GM12878 (cell line): ENCODE results near the gene NPL. TPM values are rescaled to one million over a fixed set of nuclear protein-coding genes. Genes with fewer than 3 reads are reported as not detected.

Experiments used
- ATAC-seq: fragments of 200-7000 bp; cut with Tn5 transposase; 3 replicates; pipeline ENCODE4 v1.9.1; 2020; ENCODE audit warnings: mild to moderate bottlenecking, moderate library complexity
- BruUV-seq: library from RNA; stranded (reverse); fragments of 400-500 nt; replicated peaks from 2 replicates; lab custom pipeline; 2021; lab: Mats Ljungman, UMichigan
- CTCF ChIA-PET: fragments of 300-600 bp; sonication (Branson Sonifier 250); formaldehyde crosslinking; extraction: SDS; loops from one replicate; lab custom pipeline; 2021; ENCODE audit warnings: inconsistent platforms; lab: Yijun Ruan, JAX
- POLR2A ChIA-PET: fragments of 350-600 bp; formaldehyde crosslinking; extraction: SDS; loops from one replicate; lab custom pipeline; 2021; ENCODE audit warnings: inconsistent platforms; lab: Charles Lee
- RAD21 ChIA-PET: fragments of 300-600 bp; sonication (Branson Sonifier 250); formaldehyde crosslinking; loops from one replicate; lab custom pipeline; 2023; ENCODE audit warnings: antibody characterized with exemption; ENCODE audit not compliant: unreplicated experiment; lab: Charles Lee
- SMC1A ChIA-PET: fragments of 300-600 bp; sonication (Branson Sonifier 250); formaldehyde crosslinking; loops from one replicate; lab custom pipeline; 2023; ENCODE audit not compliant: unreplicated experiment, uncharacterized antibody; lab: Charles Lee
- DNase-seq: peaks from one replicate; pipeline ENCODE4 v3.0.0-alpha.2; 2011; ENCODE audit warnings: low read depth, low spot score
- FAIRE-seq: peaks from 3 replicates; lab custom pipeline; 2011; peaks lifted over from hg19 to GRCh38; lab: Jason Lieb, UNC
- H2AFZ ChIP-seq: 2 replicates; pipeline ENCODE4 v1.6.0; 2011; ENCODE audit warnings: low read depth, low read length, control low read depth; ENCODE audit not compliant: control insufficient read depth
- H3K27ac ChIP-seq: 2 replicates; pipeline ENCODE4 v1.5.1; 2011; ENCODE audit warnings: control low read depth; ENCODE audit not compliant: control insufficient read depth, insufficient read depth
- H3K27me3 ChIP-seq, 2 experiments: replicated peaks in 1 of 2; 2 replicates each; pipeline versions ENCODE4 v1.6.0 to v1.6.1; 2011; ENCODE audit warnings: low read length in 1 of 2; ENCODE audit not compliant: control insufficient read depth in 2 of 2, insufficient read depth in 2 of 2
- H3K36me3 ChIP-seq, 2 experiments: 2 replicates each; pipeline ENCODE4 v1.5.1; 2011; ENCODE audit warnings: low read length in 1 of 2; ENCODE audit not compliant: control insufficient read depth in 2 of 2, insufficient read depth in 2 of 2
- H3K4me1 ChIP-seq: 2 replicates; pipeline ENCODE4 v1.6.1; 2011; ENCODE audit warnings: mild to moderate bottlenecking, low read length, moderate library complexity, mixed read lengths; ENCODE audit not compliant: control insufficient read depth, insufficient read depth
- H3K4me2 ChIP-seq: 2 replicates; pipeline ENCODE4 v1.6.0; 2011; ENCODE audit warnings: control low read depth; ENCODE audit not compliant: control insufficient read depth, insufficient read depth
- H3K4me3 ChIP-seq: fragments of 200-600 bp; sonication (generic); 2 replicates; pipeline ENCODE4 v1.5.1; 2016
- H3K79me2 ChIP-seq: 2 replicates; pipeline ENCODE4 v1.6.0; 2011; ENCODE audit warnings: low read length; ENCODE audit not compliant: control insufficient read depth, insufficient read depth
- H3K9ac ChIP-seq: 2 replicates; pipeline ENCODE4 v1.8.0; 2011; ENCODE audit warnings: low read length, control low read depth, mixed read lengths; ENCODE audit not compliant: control insufficient read depth, insufficient read depth
- H3K9me3 ChIP-seq: replicated peaks from 3 replicates; pipeline ENCODE4 v1.5.1; 2011; ENCODE audit warnings: mild to moderate bottlenecking, low read length; ENCODE audit not compliant: control insufficient read depth, insufficient read depth
- H4K20me1 ChIP-seq: 2 replicates; pipeline ENCODE4 v1.6.0; 2011; ENCODE audit not compliant: control insufficient read depth, insufficient read depth
- CBX3 ChIP-seq: fragments of 200-600 bp; sonication (generic); IDR thresholded peaks from 2 replicates; pipeline ENCODE4 v1.6.1; 2016; ENCODE audit warnings: low read depth, borderline replicate concordance
- CREM ChIP-seq: IDR thresholded peaks from 2 replicates; pipeline ENCODE4 v1.6.1; 2014; ENCODE audit warnings: antibody characterized with exemption, low read depth
- KLF5 ChIP-seq: fragments of 450-650 bp; IDR thresholded peaks from 2 replicates; pipeline ENCODE4 v1.6.1; 2014; ENCODE audit warnings: mild to moderate bottlenecking; ENCODE audit not compliant: partially characterized antibody
- LARP7 ChIP-seq: fragments of 450-650 bp; IDR thresholded peaks from 2 replicates; pipeline ENCODE4 v1.6.1; 2017; ENCODE audit warnings: mild to moderate bottlenecking
- MEF2B ChIP-seq: fragments of 450-650 bp; IDR thresholded peaks from 2 replicates; pipeline ENCODE4 v1.6.1; 2018; ENCODE audit warnings: mild to moderate bottlenecking, moderate library complexity; ENCODE audit not compliant: partially characterized antibody, poor library complexity, severe bottlenecking
- NFYB ChIP-seq: IDR thresholded peaks from 2 replicates; pipeline ENCODE4 v1.6.1; 2011; ENCODE audit warnings: low read depth, mild to moderate bottlenecking, low read length, improper control_type of control experiment, moderate library complexity; ENCODE audit not compliant: insufficient read depth
- PKNOX1 ChIP-seq: fragments of 450-650 bp; IDR thresholded peaks from 2 replicates; pipeline ENCODE4 v1.6.1; 2016; ENCODE audit warnings: mild to moderate bottlenecking
- PML ChIP-seq: IDR thresholded peaks from 2 replicates; pipeline ENCODE4 v1.6.1; 2012; ENCODE audit warnings: low read length, inconsistent platforms
- RAD21 ChIP-seq: IDR thresholded peaks from 2 replicates; pipeline ENCODE4 v1.6.1; 2011; ENCODE audit warnings: mild to moderate bottlenecking, low read depth, low read length, moderate library complexity; ENCODE audit not compliant: insufficient read depth
- RCOR1 ChIP-seq: conservative IDR thresholded peaks from 2 replicates; pipeline ENCODE4 v1.6.1; 2012; ENCODE audit warnings: low read depth, low read length, improper control_type of control experiment
- REST ChIP-seq: IDR thresholded peaks from 2 replicates; pipeline ENCODE4 v1.6.1; 2012; ENCODE audit warnings: mild to moderate bottlenecking, low read depth, low read length
- SMC3 ChIP-seq: IDR thresholded peaks from 2 replicates; pipeline ENCODE4 v1.6.1; 2011; ENCODE audit warnings: low read length, improper control_type of control experiment, borderline replicate concordance
- SP1 ChIP-seq: IDR thresholded peaks from one replicate; pipeline ENCODE4 v1.6.1; 2011; ENCODE audit warnings: low read depth, low read length
- SUPT20H ChIP-seq: IDR thresholded peaks from 2 replicates; pipeline ENCODE4 v1.6.1; 2011; ENCODE audit warnings: low read depth, mild to moderate bottlenecking, low read length, moderate library complexity, borderline replicate concordance; ENCODE audit not compliant: control insufficient read depth
- ZBTB4 ChIP-seq: fragments of 450-650 bp; formaldehyde crosslinking; IDR thresholded peaks from 2 replicates; pipeline ENCODE4 v1.4.0; 2022; ENCODE audit warnings: mild to moderate bottlenecking, moderate library complexity
- ZZZ3 ChIP-seq: IDR thresholded peaks from 2 replicates; pipeline ENCODE4 v1.6.1; 2011; ENCODE audit warnings: low read depth; ENCODE audit not compliant: control insufficient read depth, insufficient read length
- WGBS: methylation state at CpG from one replicate; pipeline ENCODE4 v1.1.6; 2016; ENCODE audit warnings: low lambda C conversion rate; ENCODE audit not compliant: insufficient replicate concordance, insufficient coverage; ENCODE audit errors: missing lambda C conversion rate; 5-methylcytosine and 5-hydroxymethylcytosine counted together
- in situ Hi-C: fragments of 300-500 bp; cut with MboI; formaldehyde crosslinking; loops from 9 replicates; pipeline ENCODE4 v1.14.3; 2018; ENCODE audit warnings: mixed read lengths
- intact Hi-C: fragments of 100-400 bp; cut with micrococcal nuclease; formaldehyde crosslinking; loops from one replicate; pipeline ENCODE4 v1.14.2; 2022; ENCODE audit not compliant: unreplicated experiment
- polyA plus RNA-seq, 11 experiments: library from polyadenylated mRNA; depleted of rRNA in 4 of 11; unstranded in 6 of 11; stranded (reverse) in 5 of 11; fragments of >200 nt; fragmentation: Nextera tagmentation in 4 of 11; fragmentation: Illumina TruSeq in 1 of 11; extraction: Ambion mirVana in 4 of 11; extraction: Trizol in 1 of 11; gene quantifications; 1 replicate in 1 of 11; 2 replicates in 10 of 11; pipeline versions ENCODE4 v1.2.1 to v1.2.3, GENCODE V29; 2011 to 2016; ENCODE audit warnings: inconsistent platforms in 2 of 11, missing spikeins in 2 of 11, low read depth in 1 of 11
- total RNA-seq, 4 experiments: library from RNA; depleted of rRNA in 3 of 4; stranded (reverse); fragments of >200 nt in 3 of 4; fragmentation: Illumina TruSeq in 1 of 4; extraction: Trizol in 1 of 4; gene quantifications; 2 replicates each; pipeline versions ENCODE4 v1.2.1 to v1.2.3, GENCODE V29; 2013 to 2021

Gene NPL
- total and polyA plus RNA-seq, 10 of the 15 experiments (the other 5 are each of a cell fraction or from before 2014, with no cell fraction given) = 5.3 to 19.2 (median 10.0) TPM

GRCh38 chr1:182862827-182863226, 73.3 kb downstream of the NPL start:
- in situ Hi-C loops = no loop called here
- no peak overlapping the region for H3K4me2 ChIP-seq
- no peaks in the 10 kb centered on the region for H4K20me1 ChIP-seq
- no peak overlapping the region for H3K9ac ChIP-seq
- ChIA-PET POLR2A (no interaction called here), RAD21 (no interaction called here), SMC1A (interaction anchor here (1.1 kb wide), 1 partner anchor 16 kb away, joined by 3 read pairs; no protein-coding TSS in a partner anchor), CTCF (no interaction called here)
- no peak overlapping the region for H3K4me3 ChIP-seq
- no peak overlapping the region for H2AFZ ChIP-seq
- WGBS = 100% methylated on average over 1 of the region's 1 CpG
- DNase-seq (no peak), FAIRE-seq (no peak), ATAC-seq (no peak; the same call in 2 of the 3 replicates)
- BruUV-seq = TSS peak; percentile 3
- H3K79me2 ChIP-seq = no peaks in the 10 kb centered on the region
- no peaks in the 10 kb centered on the region for H3K4me1 ChIP-seq
- no peaks in the 10 kb centered on the region for H3K9me3 ChIP-seq
- peaks cover 5 to 49% of the 10 kb centered on the region in 2 experiments for H3K36me3 ChIP-seq
- H3K27ac ChIP-seq = no peak overlapping the region
- intact Hi-C loops = loop anchor here (2.0 kb wide), 1 partner anchor 18 kb away; no protein-coding TSS in a partner anchor
- no peaks in the 10 kb centered on the region for H3K27me3 ChIP-seq
- TF ChIP-seq SUPT20H = no peak
- TF ChIP-seq CBX3 = no peak
- no peak for TF ChIP-seq PML
- no peak for TF ChIP-seq SMC3
- no peak for TF ChIP-seq NFYB
- TF ChIP-seq PKNOX1 = no peak
- no peak for TF ChIP-seq RAD21
- TF ChIP-seq KLF5 = no peak
- no peak for TF ChIP-seq REST
- TF ChIP-seq CREM = no peak
- no peak for TF ChIP-seq RCOR1
- TF ChIP-seq ZZZ3 = no peak
- TF ChIP-seq SP1 = no peak
- TF ChIP-seq MEF2B = no peak
- no peak for TF ChIP-seq LARP7
- TF ChIP-seq ZBTB4 (CRISPR knock-in tag) = no peak
